Measurements from ENCODE around the gene CREBRF.

Gene CREBRF

DNA sequence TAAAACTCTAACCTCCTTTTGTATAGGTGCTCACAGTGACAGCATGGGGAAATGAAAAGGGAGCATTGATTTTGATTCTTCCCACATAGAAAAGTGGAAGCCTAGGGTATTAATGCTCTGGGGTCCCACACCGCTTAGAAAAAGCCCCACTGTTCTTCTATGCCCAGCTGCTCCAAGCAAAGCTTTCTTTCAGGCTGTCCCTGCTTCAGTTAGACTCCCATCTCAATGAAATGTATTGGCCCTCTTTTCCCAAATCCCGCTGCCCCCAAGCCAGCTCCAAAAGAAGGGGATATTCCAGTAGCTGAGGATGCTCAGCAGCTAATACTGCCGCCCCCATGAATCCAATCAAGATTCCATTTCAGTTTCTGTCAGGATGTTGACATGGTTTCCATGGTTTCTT, 17.0 kb upstream of the CREBRF start:
- Histone ChIP-seq H3K9me3 (ENCODE audit: insufficient read depth, low read length) (no peaks in the 10 kb centered on the region), H2AFZ (ENCODE audit: low read depth, low read length, severe bottlenecking) (no peak overlapping the region), H4K20me1 (ENCODE audit: low read depth, low read length) (no peaks in the 10 kb centered on the region), H3K9ac (ENCODE audit: low read length) (no peak overlapping the region), H3K27ac (ENCODE audit: low read depth, low read length) (no peak overlapping the region), H3K4me3 (ENCODE audit: insufficient read depth, low read length, poor library complexity, severe bottlenecking) (no peak overlapping the region), H3K36me3 (ENCODE audit: low read length) (peaks cover 3% of the 10 kb centered on the region; the same call in 1 of the 2 replicates), H3K79me2 (ENCODE audit: insufficient read depth, low read length) (no peaks in the 10 kb centered on the region), H3F3A (ENCODE audit: insufficient read depth) (peaks cover 30% of the 10 kb centered on the region), H3K27me3 (ENCODE audit: low read length) (no peaks in the 10 kb centered on the region), H3K9me2 (replicated peaks; ENCODE audit: insufficient read depth, low read length) (no peaks in the 10 kb centered on the region), H3K4me2 (ENCODE audit: low read depth, low read length, poor library complexity, severe bottlenecking) (no peak overlapping the region)
- TF ChIP-seq EZH2phosphoT487 (conservative IDR thresholded peaks at IDR 0.05; ENCODE audit: low read length), result no peak
- TF ChIP-seq, protein P1, sequence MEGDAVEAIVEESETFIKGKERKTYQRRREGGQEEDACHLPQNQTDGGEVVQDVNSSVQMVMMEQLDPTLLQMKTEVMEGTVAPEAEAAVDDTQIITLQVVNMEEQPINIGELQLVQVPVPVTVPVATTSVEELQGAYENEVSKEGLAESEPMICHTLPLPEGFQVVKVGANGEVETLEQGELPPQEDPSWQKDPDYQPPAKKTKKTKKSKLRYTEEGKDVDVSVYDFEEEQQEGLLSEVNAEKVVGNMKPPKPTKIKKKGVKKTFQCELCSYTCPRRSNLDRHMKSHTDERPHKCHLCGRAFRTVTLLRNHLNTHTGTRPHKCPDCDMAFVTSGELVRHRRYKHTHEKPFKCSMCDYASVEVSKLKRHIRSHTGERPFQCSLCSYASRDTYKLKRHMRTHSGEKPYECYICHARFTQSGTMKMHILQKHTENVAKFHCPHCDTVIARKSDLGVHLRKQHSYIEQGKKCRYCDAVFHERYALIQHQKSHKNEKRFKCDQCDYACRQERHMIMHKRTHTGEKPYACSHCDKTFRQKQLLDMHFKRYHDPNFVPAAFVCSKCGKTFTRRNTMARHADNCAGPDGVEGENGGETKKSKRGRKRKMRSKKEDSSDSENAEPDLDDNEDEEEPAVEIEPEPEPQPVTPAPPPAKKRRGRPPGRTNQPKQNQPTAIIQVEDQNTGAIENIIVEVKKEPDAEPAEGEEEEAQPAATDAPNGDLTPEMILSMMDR (IDR thresholded peaks at IDR 0.05; ENCODE audit: insufficient read depth, low read length, poor library complexity, severe bottlenecking), result no peak

DNA sequence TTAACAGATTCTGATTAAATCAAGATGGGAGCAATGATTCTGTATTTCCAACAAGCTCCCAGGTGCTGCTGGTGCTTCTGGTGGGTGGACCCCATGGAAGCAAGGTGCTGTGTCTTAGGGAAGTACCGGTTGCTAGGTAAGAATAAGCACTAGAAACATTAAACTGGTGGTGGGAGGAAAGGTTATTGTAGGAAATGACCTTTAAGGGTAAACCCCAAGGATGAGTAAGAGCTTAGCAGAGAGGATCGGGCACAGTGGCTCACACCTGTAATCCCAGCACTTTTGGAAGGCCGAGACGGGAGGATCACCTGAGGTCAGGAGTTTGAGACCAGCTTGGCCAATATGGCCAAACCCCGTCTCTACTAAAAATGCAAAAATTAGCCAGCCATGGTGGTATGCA, 16.2 kb upstream of the CREBRF start:
- no peak overlapping the region for H3K4me3 ChIP-seq (ENCODE audit: insufficient read depth, low read length, poor library complexity, severe bottlenecking)
- no peak overlapping the region for H2AFZ ChIP-seq (ENCODE audit: low read depth, low read length, severe bottlenecking)
- TF ChIP-seq, protein P1 (IDR thresholded peaks at IDR 0.05; ENCODE audit: insufficient read depth, low read length, poor library complexity, severe bottlenecking), result no peak
- TF ChIP-seq EZH2phosphoT487 (conservative IDR thresholded peaks at IDR 0.05; ENCODE audit: low read length), result no peak
- H3K9me2 ChIP-seq (replicated peaks; ENCODE audit: insufficient read depth, low read length), result no peaks in the 10 kb centered on the region
- no peaks in the 10 kb centered on the region for H3K9me3 ChIP-seq (ENCODE audit: insufficient read depth, low read length)
- H3K27me3 ChIP-seq (ENCODE audit: low read length), result no peaks in the 10 kb centered on the region
- H3K36me3 ChIP-seq (ENCODE audit: low read length), result peaks cover 3% of the 10 kb centered on the region; the same call in 1 of the 2 replicates
- no peaks in the 10 kb centered on the region for H3K79me2 ChIP-seq (ENCODE audit: insufficient read depth, low read length)
- no peak overlapping the region for H3K4me2 ChIP-seq (ENCODE audit: low read depth, low read length, poor library complexity, severe bottlenecking)
- H3K27ac ChIP-seq (ENCODE audit: low read depth, low read length), result no peak overlapping the region
- H4K20me1 ChIP-seq (ENCODE audit: low read depth, low read length), result no peaks in the 10 kb centered on the region
- H3F3A ChIP-seq (ENCODE audit: insufficient read depth), result peaks cover 24% of the 10 kb centered on the region
- no peak overlapping the region for H3K9ac ChIP-seq (ENCODE audit: low read length)

DNA sequence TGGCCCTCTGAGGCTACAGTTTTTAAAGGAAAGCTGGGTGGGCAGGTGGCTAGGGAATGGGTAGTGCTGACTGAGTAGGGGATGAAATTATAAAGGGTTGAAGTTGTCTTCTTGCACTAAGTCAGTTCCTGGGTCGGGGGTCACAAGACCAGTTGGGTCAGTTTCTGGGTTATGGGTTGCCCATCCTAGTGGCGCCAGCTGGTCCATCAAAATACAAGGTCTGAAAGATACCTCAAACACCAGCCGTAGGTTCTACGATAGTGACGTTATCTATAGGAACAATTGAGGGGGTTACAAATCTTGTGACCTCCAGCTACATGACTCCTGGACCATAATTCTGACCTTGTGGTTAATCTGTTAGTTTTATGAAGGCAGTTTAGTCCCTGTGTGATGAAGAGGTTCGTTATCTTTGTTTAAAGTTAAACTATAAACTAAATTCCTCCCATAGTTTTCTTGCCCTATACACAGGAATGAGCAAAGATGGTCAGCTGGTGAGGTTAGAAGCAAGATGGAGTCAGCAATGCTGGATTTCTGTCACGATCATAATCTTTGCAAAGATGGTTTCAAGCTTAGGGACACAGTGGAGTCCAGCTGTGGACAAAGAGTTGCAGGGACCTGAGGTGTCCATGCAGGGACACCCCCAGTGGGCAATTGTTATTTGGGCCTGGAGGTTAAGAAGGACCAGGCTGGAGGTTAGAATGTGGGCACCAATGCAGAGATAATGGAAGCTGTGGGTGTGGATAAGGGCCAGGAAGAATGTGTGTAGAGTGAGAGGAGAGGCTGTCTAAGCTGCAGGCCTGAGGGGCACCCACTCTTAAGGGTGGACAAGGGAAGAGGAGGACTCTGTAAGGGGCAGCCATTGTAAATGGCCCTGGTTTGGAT, 14.0 kb upstream of the CREBRF start:
- Histone ChIP-seq H3K9me3 (ENCODE audit: insufficient read depth, low read length) (no peaks in the 10 kb centered on the region), H3K4me3 (ENCODE audit: insufficient read depth, low read length, poor library complexity, severe bottlenecking) (no peak overlapping the region), H3K27ac (ENCODE audit: low read depth, low read length) (no peak overlapping the region), H3K79me2 (ENCODE audit: insufficient read depth, low read length) (no peaks in the 10 kb centered on the region), H3K9ac (ENCODE audit: low read length) (no peak overlapping the region), H2AFZ (ENCODE audit: low read depth, low read length, severe bottlenecking) (no peak overlapping the region), H4K20me1 (ENCODE audit: low read depth, low read length) (no peaks in the 10 kb centered on the region), H3K4me2 (ENCODE audit: low read depth, low read length, poor library complexity, severe bottlenecking) (no peak overlapping the region), H3K9me2 (replicated peaks; ENCODE audit: insufficient read depth, low read length) (no peaks in the 10 kb centered on the region), H3F3A (ENCODE audit: insufficient read depth) (peaks cover 9% of the 10 kb centered on the region; the same call in 1 of the 2 replicates), H3K36me3 (ENCODE audit: low read length) (no peaks in the 10 kb centered on the region), H3K27me3 (ENCODE audit: low read length) (no peaks in the 10 kb centered on the region)
- TF ChIP-seq EZH2phosphoT487 (conservative IDR thresholded peaks at IDR 0.05; ENCODE audit: low read length), result no peak
- TF ChIP-seq, protein P1 (IDR thresholded peaks at IDR 0.05; ENCODE audit: insufficient read depth, low read length, poor library complexity, severe bottlenecking), result no peak

All from SU-DHL-6 (cell line).